ENCODE data around the gene MSN.
A peak's percentile ranks its signal among the peaks of the same experiment; 100 is the strongest.

MSN gene

GRCh38 chrX:65674204-65674893 is 6.9 kb downstream of the MSN start:
- DNase-seq = no peak

GRCh38 chrX:65677954-65678469 is 10.6 kb downstream of the MSN start:
- DNase-seq = no peak

GRCh38 chrX:65679071-65679540 is 11.7 kb downstream of the MSN start:
- DNase-seq = no peak

GRCh38 chrX:65681810-65682209 is 14.4 kb downstream of the MSN start:
- DNase-seq = no peak

- DNase-seq = no peak
Observed at GRCh38 chrX:65685112-65685511, 17.7 kb downstream of the MSN start.

- no peak for DNase-seq
Observed at GRCh38 chrX:65686236-65686635, 18.8 kb downstream of the MSN start.

- DNase-seq = no peak
Observed at GRCh38 chrX:65687367-65687766, 19.9 kb downstream of the MSN start.

GRCh38 chrX:65688403-65688871 is 21.0 kb downstream of the MSN start:
- no peak for DNase-seq

- DNase-seq = no peak
Observed at GRCh38 chrX:65689377-65689776, 21.9 kb downstream of the MSN start.

GRCh38 chrX:65690057-65690855 is 22.8 kb downstream of the MSN start:
- no peak for DNase-seq

- DNase-seq = no peak
Observed at GRCh38 chrX:65695849-65696449, 28.5 kb downstream of the MSN start.

GRCh38 chrX:65696613-65697012 is 29.2 kb downstream of the MSN start:
- DNase-seq = no peak

GRCh38 chrX:65697211-65697641 is 29.8 kb downstream of the MSN start:
- no peak for DNase-seq

GRCh38 chrX:65697915-65698796 is 30.7 kb downstream of the MSN start:
- peak; percentile 88 for DNase-seq

GRCh38 chrX:65702956-65703355 is 35.5 kb downstream of the MSN start:
- no peak for DNase-seq

GRCh38 chrX:65705439-65705838 is 38.0 kb downstream of the MSN start:
- no peak for DNase-seq

- DNase-seq = peak; percentile 46
Observed at GRCh38 chrX:65706041-65706828, 38.8 kb downstream of the MSN start.

- DNase-seq = no peak
Observed at GRCh38 chrX:65707151-65707550, 39.7 kb downstream of the MSN start.

GRCh38 chrX:65712005-65712806 is 44.8 kb downstream of the MSN start:
- DNase-seq = no peak

GRCh38 chrX:65718538-65718937 is 51.1 kb downstream of the MSN start:
- no peak for DNase-seq

All from activated CD4-positive, alpha-beta T cell treated with anti-CD3 and anti-CD28 coated beads, Interleukin-2, amount 50 U/mL, for 16 hours (primary cell).